SK-N-SH (cell line): ENCODE measurements around the gene OR56A4. TPM values are rescaled to one million over a fixed set of nuclear protein-coding genes. Genes with fewer than 3 reads are reported as not detected.

ENCODE experiments used
- CTCF ChIA-PET: fragments of 300-600, 350-600 bp; formaldehyde crosslinking; extraction: SDS; loops from one replicate; lab custom pipeline; 2021; lab: Yijun Ruan, JAX
- POLR2A ChIA-PET: fragments of 350-600 bp; sonication (Branson Sonifier 250); formaldehyde crosslinking; extraction: SDS; loops from one replicate; lab custom pipeline; 2020; ENCODE audit warnings: antibody characterized with exemption, inconsistent platforms; lab: Yijun Ruan, JAX
- DNase-seq: peaks from one replicate; pipeline ENCODE4 v3.0.0; 2012
- H2AFZ ChIP-seq: fragments of 200-600 bp; sonication (generic); 2 replicates; pipeline ENCODE4 v1.8.1; 2016; ENCODE audit warnings: antibody characterized with exemption, mild to moderate bottlenecking, low read depth
- H3F3A ChIP-seq: fragments of 200-600 bp; sonication (generic); replicated peaks from 2 replicates; pipeline ENCODE3; 2016; ENCODE audit warnings: antibody characterized with exemption, mild to moderate bottlenecking; ENCODE audit not compliant: insufficient read depth
- H3K27ac ChIP-seq, 2 experiments: fragments of 200-500 bp in 1 of 2; fragments of 200-600 bp in 1 of 2; sonication (Bioruptor generic) in 1 of 2; sonication (generic), shearing (Covaris generic) in 1 of 2; 2 replicates each; pipeline versions ENCODE4 v1.5.1 to v1.6.1; 2014 to 2016; ENCODE audit warnings: low read depth in 2 of 2, inconsistent platforms in 1 of 2, low read length in 1 of 2, mild to moderate bottlenecking in 1 of 2, mixed read lengths in 1 of 2
- H3K27me3 ChIP-seq: fragments of 200-600 bp; sonication (generic), shearing (Covaris generic); 2 replicates; pipeline ENCODE4 v1.6.1; 2016; ENCODE audit warnings: mixed run types; ENCODE audit not compliant: insufficient read depth
- H3K36me3 ChIP-seq, 2 experiments: fragments of 200-500 bp in 1 of 2; fragments of 200-600 bp in 1 of 2; sonication (Bioruptor generic) in 1 of 2; sonication (generic) in 1 of 2; replicated peaks in 1 of 2; 2 replicates each; pipeline versions ENCODE3 to v1.5.1; 2014 to 2016; ENCODE audit warnings: low read length in 1 of 2, mild to moderate bottlenecking in 1 of 2; ENCODE audit not compliant: insufficient read depth in 2 of 2, control insufficient read depth in 1 of 2
- H3K4me1 ChIP-seq, 2 experiments: fragments of 200-500 bp in 1 of 2; fragments of 200-600 bp in 1 of 2; sonication (Bioruptor generic) in 1 of 2; sonication (generic), shearing (Covaris generic) in 1 of 2; 2 replicates each; pipeline versions ENCODE4 v1.5.1 to v1.6.1; 2014 to 2016; ENCODE audit warnings: low read depth in 1 of 2, low read length in 1 of 2, mixed run types in 1 of 2; ENCODE audit not compliant: insufficient read depth in 2 of 2, control insufficient read depth in 1 of 2
- H3K4me2 ChIP-seq: fragments of 200-600 bp; sonication (generic), shearing (Covaris generic); 2 replicates; pipeline ENCODE4 v1.6.1; 2017; ENCODE audit warnings: mixed run types
- H3K4me3 ChIP-seq, 2 experiments: fragments of 200-500 bp in 1 of 2; fragments of 200-600 bp in 1 of 2; sonication (Bioruptor generic) in 1 of 2; sonication (generic), shearing (Covaris generic) in 1 of 2; 2 replicates each; pipeline versions ENCODE4 v1.5.1 to v1.8.1; 2014 to 2016; ENCODE audit warnings: low read depth in 2 of 2, inconsistent platforms in 1 of 2, low read length in 1 of 2, mild to moderate bottlenecking in 1 of 2, mixed read lengths in 1 of 2, moderate library complexity in 1 of 2
- H3K79me2 ChIP-seq: fragments of 200-600 bp; sonication (generic); 2 replicates; pipeline ENCODE4 v1.8.1; 2017; ENCODE audit warnings: mild to moderate bottlenecking; ENCODE audit not compliant: insufficient read depth
- H3K9ac ChIP-seq: fragments of 200-600 bp; sonication (generic); 2 replicates; pipeline ENCODE4 v1.6.1; 2017; ENCODE audit warnings: mixed run types
- H3K9me2 ChIP-seq: fragments of 200-600 bp; sonication (generic); 2 replicates; pipeline ENCODE4 v1.6.1; 2017; ENCODE audit warnings: mixed run types
- H3K9me3 ChIP-seq: fragments of 200-600 bp; sonication (generic); 2 replicates; pipeline ENCODE4 v1.6.1; 2017; ENCODE audit warnings: mixed run types, mild to moderate bottlenecking, moderate library complexity
- H4K20me1 ChIP-seq: fragments of 200-600 bp; sonication (generic); 2 replicates; pipeline ENCODE4 v1.6.1; 2017; ENCODE audit warnings: mild to moderate bottlenecking, mixed run types; ENCODE audit not compliant: insufficient read depth
- CTCF ChIP-seq: fragments of 200-600 bp; sonication (generic); IDR thresholded peaks from 2 replicates; pipeline ENCODE4 v1.6.1; 2017; ENCODE audit warnings: antibody characterized with exemption, mild to moderate bottlenecking, moderate library complexity
- EP300 ChIP-seq, 2 experiments: IDR thresholded peaks; 2 replicates each; pipeline versions ENCODE4 v1.4.0 to v1.6.1; 2012; ENCODE audit warnings: borderline replicate concordance in 1 of 2, low read depth in 1 of 2, low read length in 1 of 2
- EZH2phosphoT487 ChIP-seq: fragments of 200-600 bp; sonication (generic); IDR thresholded peaks from 2 replicates; pipeline ENCODE4 v1.6.1; 2017; ENCODE audit warnings: low read depth, mixed run types, mild to moderate bottlenecking, antibody characterized with exemption, moderate library complexity, borderline replicate concordance
- GATA2 ChIP-seq: sonication (generic); formaldehyde crosslinking; IDR thresholded peaks from 2 replicates; pipeline ENCODE4 v1.5.0; 2020; ENCODE audit warnings: mild to moderate bottlenecking, missing genetic modification reagents
- MEF2A ChIP-seq: IDR thresholded peaks from 2 replicates; pipeline ENCODE4 v1.4.0; 2012; ENCODE audit warnings: low read depth, borderline replicate concordance
- MXI1 ChIP-seq: IDR thresholded peaks from 2 replicates; pipeline ENCODE4 v1.6.1; 2012; ENCODE audit warnings: mild to moderate bottlenecking, low read depth, low read length, improper control_type of control experiment
- NRF1 ChIP-seq: IDR thresholded peaks from 2 replicates; pipeline ENCODE4 v1.6.1; 2012; ENCODE audit warnings: low read depth, mild to moderate bottlenecking, low read length
- REST ChIP-seq: IDR thresholded peaks from 2 replicates; pipeline ENCODE4 v1.6.1; 2012; ENCODE audit warnings: mild to moderate bottlenecking, low read depth, low read length, moderate library complexity
- RXRA ChIP-seq: IDR thresholded peaks from 2 replicates; pipeline ENCODE4 v1.4.0; 2012; ENCODE audit warnings: low read depth, mild to moderate bottlenecking, borderline replicate concordance
- SIN3A ChIP-seq: IDR thresholded peaks from 2 replicates; pipeline ENCODE4 v1.6.1; 2012; ENCODE audit warnings: low read depth, mild to moderate bottlenecking, low read length, moderate library complexity, borderline replicate concordance
- TEAD4 ChIP-seq: IDR thresholded peaks from 2 replicates; pipeline ENCODE4 v1.4.0; 2012; ENCODE audit warnings: mild to moderate bottlenecking, borderline replicate concordance; ENCODE audit not compliant: insufficient read depth
- USF1 ChIP-seq: IDR thresholded peaks from 2 replicates; pipeline ENCODE4 v1.4.0; 2012; ENCODE audit warnings: low read depth, borderline replicate concordance
- USF2 ChIP-seq: fragments of 150-350 bp; IDR thresholded peaks from 2 replicates; pipeline ENCODE4 v1.6.1; 2017; ENCODE audit warnings: antibody characterized with exemption, low read length, low read depth, borderline replicate concordance
- ZBTB33 ChIP-seq: IDR thresholded peaks from 2 replicates; pipeline ENCODE4 v1.4.0; 2012; ENCODE audit warnings: low read depth, borderline replicate concordance
- WGBS: methylation state at CpG from one replicate; pipeline ENCODE4 v1.1.6; 2017; ENCODE audit warnings: low lambda C conversion rate; 5-methylcytosine and 5-hydroxymethylcytosine counted together
- polyA plus RNA-seq, 3 experiments: library from polyadenylated mRNA; depleted of rRNA; stranded (reverse); fragments of >200 nt; gene quantifications; 2 replicates each; pipeline ENCODE4 v1.2.3, GENCODE V29; 2012

Gene OR56A4
- polyA plus RNA-seq, 1 of the 3 experiments (the other 2 are of a cell fraction): not detected

GRCh38 chr11:6027501-6027900, 20.8 kb upstream of the OR56A4 start:
- no peak overlapping the region for H3K27ac ChIP-seq
- H4K20me1 ChIP-seq: no peaks in the 10 kb centered on the region
- no peaks in the 10 kb centered on the region for H3K4me1 ChIP-seq
- no peaks in the 10 kb centered on the region for H3K27me3 ChIP-seq
- H3K9ac ChIP-seq: no peak overlapping the region
- H2AFZ ChIP-seq: no peak overlapping the region
- H3K9me3 ChIP-seq: no peaks in the 10 kb centered on the region
- WGBS: 0% methylated on average over 1 of the region's 1 CpG
- no peaks in the 10 kb centered on the region for H3K79me2 ChIP-seq
- H3K9me2 ChIP-seq: no peaks in the 10 kb centered on the region
- H3F3A ChIP-seq: no peaks in the 10 kb centered on the region
- ChIA-PET CTCF (no interaction called here), POLR2A (no interaction called here)
- no peak for TF ChIP-seq ZBTB33
- no peak for TF ChIP-seq RXRA
- DNase-seq: no peak
- no peaks in the 10 kb centered on the region for H3K36me3 ChIP-seq
- no peak overlapping the region for H3K4me3 ChIP-seq
- H3K4me2 ChIP-seq: no peak overlapping the region

GRCh38 chr11:6025056-6025455, 18.3 kb upstream of the OR56A4 start:
- Histone ChIP-seq H3F3A (no peaks in the 10 kb centered on the region), H3K9ac (no peak overlapping the region), H3K4me2 (no peak overlapping the region), H3K27ac (no peak overlapping the region), H3K4me3 (no peak overlapping the region), H3K27me3 (no peaks in the 10 kb centered on the region), H4K20me1 (no peaks in the 10 kb centered on the region), H3K9me3 (no peaks in the 10 kb centered on the region), H2AFZ (no peak overlapping the region), H3K9me2 (no peaks in the 10 kb centered on the region), H3K36me3 (no peaks in the 10 kb centered on the region), H3K79me2 (no peaks in the 10 kb centered on the region), H3K4me1 (no peaks in the 10 kb centered on the region)
- TF ChIP-seq SIN3A (no peak), EZH2phosphoT487 (no peak), GATA2 (no peak), MXI1 (no peak), USF2 (no peak), USF1 (no peak), MEF2A (no peak), NRF1 (no peak), TEAD4 (no peak), RXRA (no peak), EP300 (IDR thresholded peaks at IDR 0.05; ENCODE audit: borderline replicate concordance in 1 of 2, low read depth in 1 of 2, low read length in 1 of 2) (no peak), REST (no peak), CTCF (no peak)
- DNase-seq: no peak
- WGBS: 0% methylated on average over 2 of the region's 2 CpGs
- ChIA-PET CTCF (interaction anchor here (0.9 kb wide), 1 partner anchor 337 kb away, joined by 3 read pairs; no protein-coding TSS in a partner anchor), POLR2A (no interaction called here)
